ENCODE measurements around the gene MRPL43. TPM values are rescaled to one million over a fixed set of nuclear protein-coding genes. Genes with fewer than 3 reads are reported as not detected.

MRPL43 gene
- polyA plus RNA-seq, 1 donor = 83.3 TPM

DNA sequence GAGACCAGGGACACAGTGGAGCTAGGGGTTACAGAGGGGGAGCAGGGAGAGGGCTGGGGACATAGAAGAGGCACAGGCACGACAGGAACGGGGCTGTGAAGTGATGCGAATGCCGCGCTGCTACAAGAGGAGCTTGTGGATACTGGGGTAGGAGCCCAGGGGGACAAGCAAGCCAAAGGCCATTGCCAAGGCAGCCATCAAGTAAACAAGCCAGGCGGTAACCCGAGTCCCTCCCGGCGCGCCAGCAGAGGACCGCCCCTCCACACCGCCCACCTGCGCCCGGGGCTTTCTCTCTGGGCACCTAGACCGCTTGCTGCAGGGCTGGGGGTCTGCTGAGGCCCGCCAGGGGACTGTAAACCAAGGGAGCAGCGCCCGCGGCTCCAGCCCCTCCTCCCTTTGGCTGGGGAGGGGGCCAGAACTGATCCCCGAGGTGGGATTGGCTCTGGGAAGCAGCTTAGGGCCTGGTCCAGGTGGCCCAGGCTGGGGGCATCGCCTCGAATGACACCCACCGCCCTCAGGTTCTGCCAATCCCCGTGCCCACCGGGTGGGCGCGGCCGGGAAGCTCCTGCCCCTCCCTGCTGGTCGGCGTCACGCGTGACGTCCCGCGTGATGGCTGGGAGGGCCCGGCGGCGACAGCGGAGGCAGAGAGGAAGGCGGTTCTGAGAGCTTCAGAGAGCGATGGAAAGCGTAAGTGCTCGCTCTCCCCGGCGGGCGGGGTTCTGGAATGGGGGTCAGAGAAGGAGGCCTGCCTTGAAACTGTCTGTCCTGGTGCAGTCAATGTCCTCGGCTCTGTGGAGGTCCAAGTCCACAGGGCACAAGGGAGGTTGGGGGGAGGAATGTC is 44.7 kb upstream of the MRPL43 start:
- peaks cover 23% of the 10 kb centered on the region for H3K36me3 ChIP-seq (ENCODE audit: control insufficient read depth, insufficient read depth, low read length)
- peak overlapping the region; percentile 86 for H3K4me3 ChIP-seq (ENCODE audit: low read length)
- H3K9me3 ChIP-seq (ENCODE audit: control insufficient read depth, low read depth, low read length) = no peaks in the 10 kb centered on the region
- peaks cover 60% of the 10 kb centered on the region for H3K4me1 ChIP-seq (ENCODE audit: control insufficient read depth, insufficient read depth, low read length)
- WGBS (ENCODE audit: insufficient coverage, low lambda C conversion rate) = no CpG with 5 or more reads among the region's 47 CpGs
- peak overlapping the region; percentile 99 for H3K27ac ChIP-seq (ENCODE audit: low read length)
- peak; percentile 94 to 97 for DNase-seq
- peaks cover 3% of the 10 kb centered on the region for H3K27me3 ChIP-seq (ENCODE audit: control insufficient read depth, insufficient read depth, low read length)

DNA sequence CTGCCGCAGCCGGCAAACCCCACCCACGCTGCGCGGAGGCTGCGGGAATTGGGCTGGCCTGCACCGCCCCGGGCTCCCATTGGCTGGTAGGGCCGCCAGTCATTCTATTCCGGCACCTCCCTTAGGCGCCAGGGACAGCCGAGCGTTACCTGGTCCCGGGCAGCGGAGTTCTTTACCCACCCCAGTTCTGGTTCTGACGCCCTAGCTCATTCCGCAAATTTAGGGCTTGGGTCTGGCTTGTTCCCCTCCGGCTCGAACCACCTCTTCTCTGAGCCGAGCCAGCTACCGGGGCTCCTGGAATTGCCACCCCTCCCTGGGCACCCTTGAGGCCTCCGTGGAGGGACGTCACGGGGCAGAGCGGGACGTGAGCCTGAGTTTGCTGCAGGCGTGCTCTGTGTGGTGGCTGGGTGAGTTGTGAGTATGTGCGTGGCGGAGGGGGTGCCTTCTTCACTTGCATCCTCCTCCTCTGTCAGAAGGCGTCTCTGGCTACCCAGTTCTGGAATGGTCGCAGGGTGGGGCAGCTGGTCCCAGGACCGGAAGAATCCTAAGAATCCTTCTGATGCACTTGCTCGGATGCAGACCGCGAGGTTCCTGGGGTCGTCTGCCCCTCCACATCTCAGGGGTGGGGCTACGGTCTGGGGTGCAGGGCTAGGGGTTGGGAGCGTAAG is 44.0 kb upstream of the MRPL43 start, which contains the start of the genes PDZD7 and SFXN3:
Gene PDZD7 (minus strand): TSS at position 2 of the 668 bp plus-strand sequence. CDS start 910 bp downstream, outside the sequence.
Gene SFXN3 (plus strand): TSS at position 107 of the 668 bp plus-strand sequence. CDS start 3,461 bp downstream, outside the sequence.
- Histone ChIP-seq H3K27ac (ENCODE audit: low read length) (peak within 1 kb of the TSS; percentile 99), H3K36me3 (ENCODE audit: control insufficient read depth, insufficient read depth, low read length) (peaks cover 16% of the 10 kb centered on the region), H3K4me1 (ENCODE audit: control insufficient read depth, insufficient read depth, low read length) (peaks cover 54% of the 10 kb centered on the region), H3K27me3 (ENCODE audit: control insufficient read depth, insufficient read depth, low read length) (peaks cover 3% of the 10 kb centered on the region), H3K9me3 (ENCODE audit: control insufficient read depth, low read depth, low read length) (no peaks in the 10 kb centered on the region), H3K4me3 (ENCODE audit: low read length) (peak within 1 kb of the TSS; percentile 86)
- DNase-seq = peak; percentile 90 to 97
- no CpG with 5 or more reads among the region's 38 CpGs for WGBS (ENCODE audit: insufficient coverage, low lambda C conversion rate)

DNA sequence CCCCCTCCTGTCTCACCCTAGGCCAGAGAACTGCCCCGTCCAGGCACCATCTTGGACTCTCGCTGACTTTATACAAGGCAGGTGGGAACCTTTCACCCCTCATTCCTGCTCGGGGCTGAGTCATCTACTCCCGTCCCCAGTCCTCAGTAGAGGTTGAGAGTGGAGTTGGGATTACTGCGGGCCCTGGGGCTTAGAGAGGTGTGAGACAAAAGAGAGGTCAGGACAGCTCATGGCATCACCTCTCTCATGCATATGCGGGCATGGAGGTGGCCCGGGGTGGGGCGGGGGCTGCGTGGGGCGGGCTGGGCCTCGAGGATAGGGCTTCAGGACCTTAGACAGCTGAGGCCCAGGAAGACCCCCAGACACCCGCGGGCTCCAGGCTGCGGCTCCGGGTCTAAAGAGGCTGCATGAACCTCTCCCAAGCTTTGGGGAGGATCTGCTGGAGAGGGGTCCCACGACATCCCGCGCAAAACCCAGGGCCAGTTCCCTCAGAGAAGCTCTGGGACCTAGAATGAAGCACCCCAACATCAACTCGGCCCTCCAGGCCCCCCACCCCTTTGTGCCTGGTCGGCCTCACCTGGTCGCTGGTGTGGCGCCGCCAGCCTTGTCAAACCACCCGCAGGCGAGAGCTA is 43.3 kb upstream of the MRPL43 start:
- Histone ChIP-seq H3K36me3 (ENCODE audit: control insufficient read depth, insufficient read depth, low read length) (peaks cover 9% of the 10 kb centered on the region), H3K4me3 (ENCODE audit: low read length) (peak overlapping the region; percentile 86), H3K27ac (ENCODE audit: low read length) (peak overlapping the region; percentile 99), H3K4me1 (ENCODE audit: control insufficient read depth, insufficient read depth, low read length) (peaks cover 54% of the 10 kb centered on the region), H3K9me3 (ENCODE audit: control insufficient read depth, low read depth, low read length) (no peaks in the 10 kb centered on the region), H3K27me3 (ENCODE audit: control insufficient read depth, insufficient read depth, low read length) (peaks cover 3% of the 10 kb centered on the region)
- no CpG with 5 or more reads among the region's 25 CpGs for WGBS (ENCODE audit: insufficient coverage, low lambda C conversion rate)
- DNase-seq = peak in 1 of 2 donors; percentile 61

DNA sequence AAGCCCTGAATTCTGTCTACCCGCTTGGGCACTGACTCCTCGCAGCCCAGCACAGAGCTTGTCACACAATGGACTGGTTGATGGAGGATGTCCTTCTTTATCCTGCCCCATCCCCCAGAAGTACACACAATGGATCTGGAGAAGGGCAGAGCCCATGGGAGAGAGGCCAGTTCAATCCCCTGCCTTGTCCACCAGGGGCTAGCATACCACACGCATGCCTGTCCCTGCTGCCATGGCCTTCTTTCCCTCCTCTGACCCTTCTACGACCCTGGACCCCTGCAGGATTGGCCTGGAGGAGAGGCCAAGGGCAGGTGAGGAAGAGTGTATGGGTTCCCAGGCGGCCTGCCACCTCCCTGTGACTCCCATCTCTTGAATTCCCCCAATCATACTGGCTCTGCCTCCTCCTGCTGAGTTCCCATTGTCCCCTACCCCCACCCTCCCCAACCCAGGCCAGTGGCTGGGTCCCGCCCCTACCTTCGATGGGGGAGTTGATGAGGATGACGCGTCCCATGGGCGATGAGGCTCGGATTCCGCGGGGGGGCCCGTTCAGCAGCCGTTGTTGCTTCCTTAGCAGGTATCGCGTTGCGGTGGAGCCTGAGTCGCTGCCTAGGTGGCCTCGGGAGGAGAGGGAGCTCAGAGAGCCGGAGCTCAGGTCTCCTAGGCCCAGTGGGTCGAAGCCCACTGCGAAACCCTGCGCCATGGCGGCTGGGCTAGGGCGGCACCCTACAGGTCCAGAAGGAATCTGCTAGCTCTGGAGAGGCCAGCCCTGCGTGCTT is 42.4 kb upstream of the MRPL43 start:
- no CpG with 5 or more reads among the region's 27 CpGs for WGBS (ENCODE audit: insufficient coverage, low lambda C conversion rate)
- no peaks in the 10 kb centered on the region for H3K9me3 ChIP-seq (ENCODE audit: control insufficient read depth, low read depth, low read length)

DNA sequence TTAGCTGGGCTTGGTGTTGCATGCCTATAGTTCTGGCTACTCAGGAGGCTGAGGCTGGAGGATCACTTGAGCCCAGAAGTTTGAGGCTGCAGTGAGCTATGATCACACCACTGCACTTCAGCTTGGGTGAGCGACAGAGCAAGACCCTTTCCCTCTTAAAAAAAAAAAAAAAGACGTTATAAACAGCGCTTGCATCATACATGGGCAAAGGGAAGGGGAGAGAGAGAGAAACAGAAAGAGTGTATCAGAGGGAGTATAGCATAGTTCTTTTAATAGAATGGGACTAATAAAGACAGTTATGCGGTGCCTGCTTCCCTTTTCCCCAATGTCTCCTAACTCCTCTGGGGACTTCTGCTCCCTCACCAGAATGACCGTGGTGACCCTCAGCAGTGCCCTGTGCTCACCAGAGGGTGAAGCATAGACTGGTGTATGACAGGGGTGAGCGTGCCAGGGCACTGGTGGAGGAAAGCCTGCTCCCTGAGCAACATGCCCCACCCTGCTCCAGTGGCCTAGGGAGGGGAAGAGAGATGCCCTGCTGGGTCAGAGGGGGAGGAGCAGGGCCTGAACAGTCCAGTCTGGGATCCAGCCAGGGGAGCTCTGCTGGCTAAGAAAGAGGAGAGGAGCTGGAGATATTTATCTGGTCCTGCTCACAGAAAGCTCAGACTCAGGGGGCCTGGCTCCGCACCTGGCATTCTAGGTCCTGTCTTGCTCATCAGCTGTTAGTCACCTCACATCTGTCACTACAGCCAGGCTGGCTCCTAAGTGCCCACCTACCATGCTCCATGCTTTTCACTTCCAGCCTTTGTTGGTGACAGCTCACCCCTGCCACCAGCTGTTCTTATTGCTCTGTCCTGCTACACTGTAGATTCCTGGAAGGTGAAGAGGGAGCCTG is 41.4 kb upstream of the MRPL43 start:
- Histone ChIP-seq H3K4me3 (ENCODE audit: low read length) (no peak overlapping the region), H3K36me3 (ENCODE audit: control insufficient read depth, insufficient read depth, low read length) (peaks cover 3% of the 10 kb centered on the region), H3K4me1 (ENCODE audit: control insufficient read depth, insufficient read depth, low read length) (peaks cover 38% of the 10 kb centered on the region), H3K9me3 (ENCODE audit: control insufficient read depth, low read depth, low read length) (no peaks in the 10 kb centered on the region), H3K27ac (ENCODE audit: low read length) (no peak overlapping the region), H3K27me3 (ENCODE audit: control insufficient read depth, insufficient read depth, low read length) (peaks cover 3% of the 10 kb centered on the region)
- peak in 1 of 2 donors; percentile 31 for DNase-seq
- no CpG with 5 or more reads among the region's 7 CpGs for WGBS (ENCODE audit: insufficient coverage, low lambda C conversion rate)

More for the DNA sequence above, 42.4 kb upstream of the MRPL43 start:
- Histone ChIP-seq H3K4me1 (ENCODE audit: control insufficient read depth, insufficient read depth, low read length) (peaks cover 45% of the 10 kb centered on the region), H3K36me3 (ENCODE audit: control insufficient read depth, insufficient read depth, low read length) (peaks cover under 1% of the 10 kb centered on the region), H3K4me3 (ENCODE audit: low read length) (peak overlapping the region; percentile 86), H3K27ac (ENCODE audit: low read length) (peak overlapping the region; percentile 99), H3K27me3 (ENCODE audit: control insufficient read depth, insufficient read depth, low read length) (peaks cover 3% of the 10 kb centered on the region)
- DNase-seq = no peak

DNA sequence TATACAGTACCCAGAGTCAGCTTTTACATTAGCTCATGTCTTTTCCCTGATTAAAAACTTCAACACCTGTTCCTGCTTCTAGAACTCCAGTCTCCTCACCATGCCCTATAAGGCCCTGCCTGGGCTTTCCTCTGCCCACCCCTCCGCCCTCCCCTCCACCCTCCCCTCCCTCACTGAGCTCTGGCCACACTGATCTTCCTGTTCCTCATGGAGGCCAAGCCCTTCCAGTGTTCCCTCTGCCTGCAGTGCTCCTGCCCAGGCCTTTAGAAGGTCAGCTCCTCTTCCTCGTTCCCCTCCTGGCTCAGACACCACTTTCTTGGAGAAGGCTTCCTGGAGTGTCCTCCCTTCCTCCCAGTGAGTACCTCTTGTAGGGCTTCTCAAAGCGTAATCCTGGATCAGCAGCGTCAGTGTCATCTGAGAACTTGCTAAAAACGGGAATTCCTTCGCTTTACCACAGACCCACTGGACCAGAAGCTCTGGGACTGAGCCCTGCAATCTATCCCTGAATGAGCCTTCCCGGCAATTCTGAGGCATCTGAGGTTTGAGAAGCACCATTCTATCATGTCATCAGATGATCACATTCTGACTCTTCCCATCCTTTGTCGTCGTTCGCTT is 39.9 kb upstream of the MRPL43 start:
- WGBS (ENCODE audit: insufficient coverage, low lambda C conversion rate) = no CpG with 5 or more reads among the region's 10 CpGs
- H3K9me3 ChIP-seq (ENCODE audit: control insufficient read depth, low read depth, low read length) = no peaks in the 10 kb centered on the region
- H3K4me1 ChIP-seq (ENCODE audit: control insufficient read depth, insufficient read depth, low read length) = peaks cover 35% of the 10 kb centered on the region
- peaks cover 3% of the 10 kb centered on the region for H3K27me3 ChIP-seq (ENCODE audit: control insufficient read depth, insufficient read depth, low read length)
- no peak for DNase-seq
- H3K27ac ChIP-seq (ENCODE audit: low read length) = peak overlapping the region; percentile 46
- peaks cover 10% of the 10 kb centered on the region for H3K36me3 ChIP-seq (ENCODE audit: control insufficient read depth, insufficient read depth, low read length)
- H3K4me3 ChIP-seq (ENCODE audit: low read length) = no peak overlapping the region

DNA sequence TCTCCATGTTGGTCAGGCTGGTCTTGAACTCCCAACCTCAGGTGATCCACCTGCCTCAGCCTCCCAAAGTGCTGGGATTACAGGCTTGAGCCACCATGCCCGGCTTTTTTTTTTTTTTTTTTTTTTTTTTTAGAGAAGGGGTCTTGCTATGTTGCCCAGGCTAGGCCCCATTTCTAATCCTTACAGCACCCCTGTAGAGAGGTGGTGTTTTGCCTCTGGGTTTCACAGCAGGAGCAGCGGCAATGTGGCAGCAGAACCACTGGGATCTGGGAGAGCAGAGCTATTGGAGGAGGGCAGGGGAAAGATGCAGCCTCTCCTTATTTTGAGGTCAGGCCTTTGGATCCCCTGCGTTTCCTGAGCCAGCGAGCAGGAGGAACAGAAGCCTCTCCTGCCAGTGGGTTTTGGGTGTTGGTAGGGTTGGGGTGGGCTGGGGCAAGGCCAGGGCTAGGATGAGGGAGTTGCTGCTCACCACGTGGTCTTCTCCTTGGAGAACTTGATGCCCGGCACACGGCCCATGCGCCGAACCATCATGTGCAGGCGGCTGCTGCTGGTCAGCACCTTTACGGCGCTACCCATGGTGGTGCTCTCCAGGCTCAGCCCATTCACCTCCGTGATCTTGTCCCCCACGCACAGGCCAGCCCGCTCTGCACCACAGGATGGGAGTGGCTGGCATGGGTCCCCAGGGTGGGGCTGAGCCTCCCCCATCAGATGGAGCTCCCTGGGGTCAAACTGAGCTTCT is 35.8 kb upstream of the MRPL43 start:
- H3K27me3 ChIP-seq (ENCODE audit: control insufficient read depth, insufficient read depth, low read length) = peaks cover 4% of the 10 kb centered on the region
- no peak for DNase-seq
- H3K27ac ChIP-seq (ENCODE audit: low read length) = no peak overlapping the region
- no peak overlapping the region for H3K4me3 ChIP-seq (ENCODE audit: low read length)
- peaks cover 23% of the 10 kb centered on the region for H3K4me1 ChIP-seq (ENCODE audit: control insufficient read depth, insufficient read depth, low read length)
- no peaks in the 10 kb centered on the region for H3K9me3 ChIP-seq (ENCODE audit: control insufficient read depth, low read depth, low read length)
- H3K36me3 ChIP-seq (ENCODE audit: control insufficient read depth, insufficient read depth, low read length) = peaks cover 15% of the 10 kb centered on the region
- WGBS (ENCODE audit: insufficient coverage, low lambda C conversion rate) = no CpG with 5 or more reads among the region's 15 CpGs

DNA sequence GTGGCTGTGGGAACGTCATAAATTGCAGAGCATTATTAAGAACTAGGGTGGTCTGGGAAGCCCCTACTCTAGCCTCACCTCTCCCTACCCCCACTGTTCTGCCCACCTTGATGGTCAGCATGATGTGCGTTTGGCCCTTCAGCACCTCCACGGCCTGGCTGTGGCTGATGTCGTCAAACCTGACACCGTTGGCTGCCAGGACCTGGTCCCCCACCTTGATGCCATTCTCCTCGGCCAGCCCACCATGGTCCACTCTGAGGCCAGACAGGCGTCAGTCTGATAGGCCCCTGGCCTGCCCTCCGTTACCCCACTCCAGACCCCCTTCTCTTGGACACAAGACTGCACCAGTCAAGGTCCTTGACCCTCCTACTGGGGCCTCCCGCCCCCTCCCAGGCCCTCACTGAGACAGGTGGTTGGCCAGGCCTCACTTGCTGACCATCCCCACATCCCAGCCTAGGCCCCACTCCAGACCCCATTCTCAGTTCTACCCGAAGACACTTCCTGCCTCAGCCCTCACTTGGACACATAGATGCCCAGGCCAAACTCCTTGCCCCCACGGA is 34.5 kb upstream of the MRPL43 start:
- no peak overlapping the region for H3K27ac ChIP-seq (ENCODE audit: low read length)
- DNase-seq = no peak
- peaks cover 15% of the 10 kb centered on the region for H3K36me3 ChIP-seq (ENCODE audit: control insufficient read depth, insufficient read depth, low read length)
- H3K4me1 ChIP-seq (ENCODE audit: control insufficient read depth, insufficient read depth, low read length) = peaks cover 16% of the 10 kb centered on the region
- H3K27me3 ChIP-seq (ENCODE audit: control insufficient read depth, insufficient read depth, low read length) = peaks cover 4% of the 10 kb centered on the region
- no peak overlapping the region for H3K4me3 ChIP-seq (ENCODE audit: low read length)
- no peaks in the 10 kb centered on the region for H3K9me3 ChIP-seq (ENCODE audit: control insufficient read depth, low read depth, low read length)
- no CpG with 5 or more reads among the region's 11 CpGs for WGBS (ENCODE audit: insufficient coverage, low lambda C conversion rate)

Data from large intestine (tissue), 3 donors.